ENCODE data around the gene SF3B1.

DNA sequence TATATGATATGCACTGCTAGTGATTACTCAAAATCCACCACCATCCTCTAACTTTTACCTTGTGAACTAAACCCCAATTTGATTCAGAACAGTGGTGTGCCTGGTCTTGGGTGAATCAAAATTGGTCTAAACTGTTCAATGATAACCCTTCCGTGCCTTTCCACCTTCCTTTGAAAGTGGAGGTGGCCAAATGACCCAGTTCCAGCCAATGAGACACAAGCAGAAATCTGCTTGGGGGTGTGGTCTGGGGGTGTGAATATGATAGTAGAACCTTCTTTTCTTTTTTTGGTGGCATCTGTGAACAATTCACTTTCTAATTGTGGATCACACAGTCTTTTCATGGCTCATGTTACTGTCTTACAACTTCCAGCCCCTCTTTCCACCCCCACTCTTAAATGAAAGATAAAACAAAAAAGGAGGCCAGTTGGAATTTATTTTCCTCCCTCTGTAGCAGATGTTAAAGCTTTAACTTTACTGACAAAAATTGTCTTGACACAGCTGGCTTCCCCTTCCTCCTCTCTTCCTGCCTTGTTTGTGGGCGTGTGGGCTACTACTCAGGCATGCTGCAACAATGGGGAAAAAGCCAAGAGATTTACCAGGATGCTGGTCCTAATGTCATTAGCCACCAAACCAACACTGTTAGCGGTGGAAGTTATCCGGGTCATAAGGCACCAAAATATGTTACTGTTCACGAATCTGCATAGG is 65.4 kb downstream of the SF3B1 start:
- TF ChIP-seq CTCF (IDR thresholded peaks at IDR 0.05) (no peak), POLR2A (IDR thresholded peaks at IDR 0.05) (no peak)

Data from Peyer's patch (tissue), 4 donors.